Liver (tissue), 3 donors: Measurements from ENCODE around the gene PDILT.

Experiments used
- CTCF ChIP-seq: fragments of 150-350 bp; IDR thresholded peaks from 2 replicates; pipeline ENCODE4 v1.5.1; 2017; ENCODE audit warnings: improper control_type of control experiment, low read depth, low read length; ENCODE audit not compliant: missing input control
- GABPA ChIP-seq, 2 donors: IDR thresholded peaks in 1 of 2; conservative IDR thresholded peaks in 1 of 2; 2 replicates each; pipeline ENCODE4 v1.6.1; 2016; ENCODE audit warnings: antibody characterized with exemption in 2 of 2, mild to moderate bottlenecking in 1 of 2, moderate library complexity in 1 of 2
- HNF4G ChIP-seq: IDR thresholded peaks from 2 replicates; pipeline ENCODE4 v1.6.1; 2016; ENCODE audit warnings: antibody characterized with exemption
- RAD21 ChIP-seq, 2 donors: IDR thresholded peaks; 2 replicates each; pipeline ENCODE4 v1.6.1; 2016; ENCODE audit warnings: antibody characterized with exemption in 2 of 2, mild to moderate bottlenecking in 2 of 2
- SP1 ChIP-seq: IDR thresholded peaks from 2 replicates; pipeline ENCODE4 v1.6.1; 2018; ENCODE audit warnings: antibody characterized with exemption, mild to moderate bottlenecking
- TAF1 ChIP-seq: conservative IDR thresholded peaks from 2 replicates; pipeline ENCODE4 v1.6.1; 2016; ENCODE audit warnings: antibody characterized with exemption, mild to moderate bottlenecking
- YY1 ChIP-seq: IDR thresholded peaks from 2 replicates; pipeline ENCODE4 v1.6.1; 2016; ENCODE audit warnings: antibody characterized with exemption, mild to moderate bottlenecking
- TF ChIP-seq, protein P1 (sequence below): IDR thresholded peaks from 2 replicates; pipeline ENCODE4 v1.6.1; 2016; ENCODE audit warnings: antibody characterized with exemption
- TF ChIP-seq, protein P2 (sequence below): IDR thresholded peaks from 2 replicates; pipeline ENCODE4 v1.6.1; 2016; ENCODE audit warnings: antibody characterized with exemption
- donor health status: healthy.
- donor health status: healthy.

DNA sequence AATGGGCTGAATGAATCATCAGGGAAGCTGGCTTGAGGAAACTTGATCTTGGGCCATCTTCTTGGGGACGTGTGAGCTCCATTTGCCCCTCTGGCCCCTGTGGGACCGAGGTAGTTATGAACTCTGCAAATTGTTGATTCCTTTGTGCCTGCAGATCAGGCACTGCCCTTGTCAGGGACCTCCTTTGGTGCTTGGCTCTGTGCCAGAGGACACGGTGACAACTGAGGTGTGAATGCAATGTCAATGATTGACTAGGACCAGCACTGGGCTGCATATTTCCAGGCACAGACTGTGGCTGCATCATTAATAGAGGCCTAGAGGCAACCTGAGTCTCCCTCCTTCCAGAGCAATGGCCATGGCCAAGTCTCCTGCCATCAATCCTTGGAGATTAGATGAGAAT lies 23.8 kb downstream of the PDILT start:
- TF ChIP-seq CTCF, result no peak
- no peak for TF ChIP-seq SP1
- TF ChIP-seq YY1, result no peak
- TF ChIP-seq HNF4G, result no peak
- no peak for TF ChIP-seq RAD21 (IDR thresholded peaks at IDR 0.05)
- TF ChIP-seq, protein P1, sequence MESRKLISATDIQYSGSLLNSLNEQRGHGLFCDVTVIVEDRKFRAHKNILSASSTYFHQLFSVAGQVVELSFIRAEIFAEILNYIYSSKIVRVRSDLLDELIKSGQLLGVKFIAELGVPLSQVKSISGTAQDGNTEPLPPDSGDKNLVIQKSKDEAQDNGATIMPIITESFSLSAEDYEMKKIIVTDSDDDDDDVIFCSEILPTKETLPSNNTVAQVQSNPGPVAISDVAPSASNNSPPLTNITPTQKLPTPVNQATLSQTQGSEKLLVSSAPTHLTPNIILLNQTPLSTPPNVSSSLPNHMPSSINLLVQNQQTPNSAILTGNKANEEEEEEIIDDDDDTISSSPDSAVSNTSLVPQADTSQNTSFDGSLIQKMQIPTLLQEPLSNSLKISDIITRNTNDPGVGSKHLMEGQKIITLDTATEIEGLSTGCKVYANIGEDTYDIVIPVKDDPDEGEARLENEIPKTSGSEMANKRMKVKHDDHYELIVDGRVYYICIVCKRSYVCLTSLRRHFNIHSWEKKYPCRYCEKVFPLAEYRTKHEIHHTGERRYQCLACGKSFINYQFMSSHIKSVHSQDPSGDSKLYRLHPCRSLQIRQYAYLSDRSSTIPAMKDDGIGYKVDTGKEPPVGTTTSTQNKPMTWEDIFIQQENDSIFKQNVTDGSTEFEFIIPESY, result no peak
- TF ChIP-seq TAF1, result no peak
- TF ChIP-seq GABPA (IDR thresholded peaks at IDR 0.05 in 1 of 2, conservative IDR thresholded peaks at IDR 0.05 in 1 of 2), result no peak
- TF ChIP-seq, protein P2, sequence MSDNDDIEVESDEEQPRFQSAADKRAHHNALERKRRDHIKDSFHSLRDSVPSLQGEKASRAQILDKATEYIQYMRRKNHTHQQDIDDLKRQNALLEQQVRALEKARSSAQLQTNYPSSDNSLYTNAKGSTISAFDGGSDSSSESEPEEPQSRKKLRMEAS, result no peak
